PC-9 (cell line): ENCODE results near the gene KDELR1. TPM values are rescaled to one million over a fixed set of nuclear protein-coding genes. Genes with fewer than 3 reads are reported as not detected.

Experiments
- BruUV-seq: library from RNA; stranded (reverse); fragments of 400-500 nt; replicated peaks from 2 replicates; lab custom pipeline; 2021; lab: Mats Ljungman, UMichigan
- CTCF ChIA-PET: fragments of 300-600 bp; sonication (Branson Sonifier 250); formaldehyde crosslinking; loops from one replicate; lab custom pipeline; 2022; ENCODE audit warnings: antibody characterized with exemption; lab: Charles Lee
- POLR2A ChIA-PET: fragments of 300-600 bp; sonication (Branson Sonifier 250); formaldehyde crosslinking; loops from one replicate; lab custom pipeline; 2022; ENCODE audit warnings: antibody characterized with exemption; ENCODE audit not compliant: unreplicated experiment; lab: Charles Lee
- DNase-seq, 2 experiments: peaks; one replicate each; pipeline versions ENCODE4 v3.0.0 to v3.0.0-alpha.2; 2015 to 2022; ENCODE audit warnings: mixed read lengths in 1 of 2
- H2AFZ ChIP-seq: fragments of 200-600 bp; sonication (generic); 2 replicates; pipeline ENCODE4 v1.8.1; 2017; ENCODE audit warnings: antibody characterized with exemption
- H3F3A ChIP-seq: fragments of 200-600 bp; sonication (generic); 2 replicates; pipeline ENCODE4 v1.8.1; 2017; ENCODE audit warnings: antibody characterized with exemption, mild to moderate bottlenecking, low read depth; ENCODE audit not compliant: insufficient read depth
- H3K27ac ChIP-seq: fragments of 200-600 bp; sonication (generic); 2 replicates; pipeline ENCODE4 v1.6.1; 2016; ENCODE audit warnings: mixed run types
- H3K27me3 ChIP-seq: fragments of 200-600 bp; sonication (generic); 2 replicates; pipeline ENCODE4 v1.6.1; 2016; ENCODE audit warnings: low read depth, mixed run types; ENCODE audit not compliant: insufficient read depth
- H3K36me3 ChIP-seq: fragments of 200-600 bp; sonication (generic); 2 replicates; pipeline ENCODE4 v1.6.1; 2016; ENCODE audit warnings: low read depth, mixed run types
- H3K4me1 ChIP-seq: fragments of 200-600 bp; sonication (generic); replicated peaks from 2 replicates; pipeline ENCODE4 v1.6.1; 2016; ENCODE audit warnings: mixed run types; ENCODE audit not compliant: insufficient read depth
- H3K4me2 ChIP-seq: fragments of 200-600 bp; sonication (generic); 2 replicates; pipeline ENCODE4 v1.6.1; 2017; ENCODE audit warnings: mixed run types
- H3K4me3 ChIP-seq: fragments of 200-600 bp; sonication (generic); 2 replicates; pipeline ENCODE4 v1.6.1; 2016; ENCODE audit warnings: mixed run types
- H3K79me2 ChIP-seq: fragments of 200-600 bp; sonication (generic); 2 replicates; pipeline ENCODE4 v1.6.1; 2017; ENCODE audit warnings: low read depth, mixed run types
- H3K9me2 ChIP-seq: fragments of 200-600 bp; sonication (generic); 2 replicates; pipeline ENCODE4 v1.8.1; 2017; ENCODE audit warnings: mild to moderate bottlenecking; ENCODE audit not compliant: insufficient read depth
- H3K9me3 ChIP-seq: fragments of 200-600 bp; sonication (generic); 2 replicates; pipeline ENCODE4 v1.8.1; 2016; ENCODE audit warnings: low read depth; ENCODE audit not compliant: insufficient read depth
- H4K20me1 ChIP-seq: fragments of 200-600 bp; sonication (generic); 2 replicates; pipeline ENCODE4 v1.8.1; 2017; ENCODE audit not compliant: insufficient read depth
- EZH2 ChIP-seq: fragments of 200-600 bp; sonication (generic); IDR thresholded peaks from 2 replicates; pipeline ENCODE4 v1.8.0; 2017; ENCODE audit warnings: antibody characterized with exemption, low read depth
- intact Hi-C: fragments of 100-400 bp; cut with micrococcal nuclease; formaldehyde crosslinking; loops from one replicate; pipeline ENCODE4 v1.10.0; 2022; ENCODE audit not compliant: unreplicated experiment
- total RNA-seq: library from RNA; stranded (reverse); gene quantifications from 2 replicates; pipeline ENCODE4 v1.2.3, GENCODE V29; 2021
- TF ChIP-seq, protein P1 (sequence below): fragments of 200-600 bp; sonication (generic); conservative IDR thresholded peaks from 2 replicates; pipeline ENCODE4 v1.6.1; 2017; ENCODE audit warnings: mixed run types, antibody characterized with exemption, mild to moderate bottlenecking, moderate library complexity

KDELR1 gene
- total RNA-seq, 1 experiment from 2014 or later = 261 TPM

DNA sequence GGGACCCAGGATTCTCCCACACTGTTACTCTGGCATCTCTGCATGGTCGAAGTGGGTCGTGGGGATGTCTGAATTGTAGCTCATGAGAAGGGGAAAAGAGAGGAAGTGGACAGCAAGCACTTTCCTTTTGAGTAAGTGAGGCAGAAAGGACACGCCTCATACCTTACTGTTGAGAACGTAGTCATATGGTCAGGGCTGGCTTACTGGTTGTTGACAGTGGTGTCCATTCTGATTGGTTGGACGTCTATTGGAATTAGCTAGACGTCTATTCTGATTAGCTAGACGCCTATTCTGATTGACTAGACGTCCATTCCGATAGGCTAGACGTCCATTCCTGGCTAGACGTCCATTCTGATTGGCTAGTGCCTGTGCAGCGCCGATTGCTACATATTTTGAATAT, 14.5 kb upstream of the KDELR1 start:
- H3K9me2 ChIP-seq = no peaks in the 10 kb centered on the region
- intact Hi-C loops = no loop called here
- peaks cover 10% of the 10 kb centered on the region; the same call in 1 of the 2 replicates for H3F3A ChIP-seq
- no peaks in the 10 kb centered on the region for H3K27me3 ChIP-seq
- DNase-seq = peak in 1 of 2 experiments; percentile 51
- peaks cover 9% of the 10 kb centered on the region for H3K4me1 ChIP-seq
- no peak overlapping the region; the same call in 1 of the 2 replicates for H3K4me2 ChIP-seq
- TF ChIP-seq EZH2 = no peak
- TF ChIP-seq, protein P1, sequence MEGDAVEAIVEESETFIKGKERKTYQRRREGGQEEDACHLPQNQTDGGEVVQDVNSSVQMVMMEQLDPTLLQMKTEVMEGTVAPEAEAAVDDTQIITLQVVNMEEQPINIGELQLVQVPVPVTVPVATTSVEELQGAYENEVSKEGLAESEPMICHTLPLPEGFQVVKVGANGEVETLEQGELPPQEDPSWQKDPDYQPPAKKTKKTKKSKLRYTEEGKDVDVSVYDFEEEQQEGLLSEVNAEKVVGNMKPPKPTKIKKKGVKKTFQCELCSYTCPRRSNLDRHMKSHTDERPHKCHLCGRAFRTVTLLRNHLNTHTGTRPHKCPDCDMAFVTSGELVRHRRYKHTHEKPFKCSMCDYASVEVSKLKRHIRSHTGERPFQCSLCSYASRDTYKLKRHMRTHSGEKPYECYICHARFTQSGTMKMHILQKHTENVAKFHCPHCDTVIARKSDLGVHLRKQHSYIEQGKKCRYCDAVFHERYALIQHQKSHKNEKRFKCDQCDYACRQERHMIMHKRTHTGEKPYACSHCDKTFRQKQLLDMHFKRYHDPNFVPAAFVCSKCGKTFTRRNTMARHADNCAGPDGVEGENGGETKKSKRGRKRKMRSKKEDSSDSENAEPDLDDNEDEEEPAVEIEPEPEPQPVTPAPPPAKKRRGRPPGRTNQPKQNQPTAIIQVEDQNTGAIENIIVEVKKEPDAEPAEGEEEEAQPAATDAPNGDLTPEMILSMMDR = no peak
- H3K27ac ChIP-seq = no peak overlapping the region
- POLR2A ChIA-PET = no interaction called here
- no peaks in the 10 kb centered on the region for H3K36me3 ChIP-seq
- H2AFZ ChIP-seq = no peak overlapping the region
- H3K9me3 ChIP-seq = no peaks in the 10 kb centered on the region
- H3K4me3 ChIP-seq = no peak overlapping the region
- H3K79me2 ChIP-seq = peaks cover 80% of the 10 kb centered on the region
- BruUV-seq = no TSS peak
- CTCF ChIA-PET = no interaction called here
- peaks cover 54% of the 10 kb centered on the region for H4K20me1 ChIP-seq

DNA sequence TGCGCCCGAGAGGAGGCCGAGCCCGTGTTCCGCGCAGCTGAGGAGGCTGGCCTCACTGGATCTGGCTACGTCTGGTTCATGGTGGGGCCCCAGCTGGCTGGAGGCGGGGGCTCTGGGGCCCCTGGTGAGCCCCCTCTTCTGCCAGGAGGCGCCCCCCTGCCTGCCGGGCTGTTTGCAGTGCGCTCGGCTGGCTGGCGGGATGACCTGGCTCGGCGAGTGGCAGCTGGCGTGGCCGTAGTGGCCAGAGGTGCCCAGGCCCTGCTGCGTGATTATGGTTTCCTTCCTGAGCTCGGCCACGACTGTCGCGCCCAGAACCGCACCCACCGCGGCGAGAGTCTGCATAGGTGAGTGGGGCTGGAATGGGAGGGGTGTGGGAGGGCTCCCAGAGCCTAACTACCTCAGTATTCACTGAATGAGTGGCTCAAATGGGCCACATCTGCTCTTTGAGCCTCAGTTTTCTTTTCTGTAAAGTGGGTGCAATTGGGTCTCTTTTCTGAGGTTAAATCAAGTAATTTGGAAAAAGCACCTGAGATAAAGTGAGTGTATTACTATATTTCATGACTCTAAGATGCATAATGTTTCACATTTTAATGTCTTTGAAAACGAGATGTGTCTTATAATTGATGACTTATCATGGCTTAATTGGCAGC, 13.8 kb upstream of the KDELR1 start:
- intact Hi-C loops = no loop called here
- Histone ChIP-seq H3K36me3 (no peaks in the 10 kb centered on the region), H3K9me2 (no peaks in the 10 kb centered on the region), H3F3A (peaks cover 17% of the 10 kb centered on the region; the same call in 1 of the 2 replicates), H3K27ac (no peak overlapping the region), H3K79me2 (peaks cover 87% of the 10 kb centered on the region), H4K20me1 (peaks cover 61% of the 10 kb centered on the region), H3K4me2 (no peak overlapping the region; the same call in 1 of the 2 replicates), H3K9me3 (no peaks in the 10 kb centered on the region), H3K27me3 (no peaks in the 10 kb centered on the region), H2AFZ (no peak overlapping the region), H3K4me1 (peaks cover 15% of the 10 kb centered on the region), H3K4me3 (no peak overlapping the region)
- DNase-seq = no peak
- ChIA-PET CTCF (no interaction called here), POLR2A (no interaction called here)
- BruUV-seq = no TSS peak
- no peak for TF ChIP-seq EZH2
- TF ChIP-seq, protein P1 = no peak

DNA sequence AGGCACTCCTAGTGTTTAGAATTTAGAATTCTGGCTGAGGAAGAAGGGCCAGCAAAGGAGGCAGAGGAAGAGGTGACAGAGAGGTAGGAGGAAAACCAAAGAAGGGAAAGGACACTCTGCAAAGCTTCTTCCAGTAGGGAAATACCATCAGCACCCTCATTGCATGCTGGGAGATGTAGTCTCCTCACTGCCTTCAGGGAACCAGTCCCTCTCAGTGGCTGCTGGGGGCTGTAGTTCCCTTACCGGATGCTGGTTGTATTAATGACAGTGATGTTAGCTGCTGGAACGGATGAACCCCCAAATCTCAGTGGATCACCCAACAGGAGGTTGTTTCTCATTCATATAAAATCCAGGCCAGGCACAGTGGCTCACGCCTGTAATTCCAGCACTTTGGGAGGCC, 12.3 kb upstream of the KDELR1 start:
- intact Hi-C loops = no loop called here
- Histone ChIP-seq H3K79me2 (peaks cover 81% of the 10 kb centered on the region), H3K9me2 (no peaks in the 10 kb centered on the region), H3K4me1 (peaks cover 19% of the 10 kb centered on the region), H3K36me3 (no peaks in the 10 kb centered on the region), H3K9me3 (no peaks in the 10 kb centered on the region), H3F3A (peaks cover 28% of the 10 kb centered on the region), H3K27ac (no peak overlapping the region), H4K20me1 (peaks cover 50% of the 10 kb centered on the region), H3K27me3 (no peaks in the 10 kb centered on the region), H3K4me2 (no peak overlapping the region), H2AFZ (no peak overlapping the region), H3K4me3 (no peak overlapping the region)
- ChIA-PET CTCF (interaction anchor here (0.6 kb wide), 1 partner anchor 107 kb away, joined by 3 read pairs; no protein-coding TSS in a partner anchor), POLR2A (interaction anchor here (0.6 to 0.7 kb wide), 3 partner anchors 13 to 98 kb away, joined by 3 to 22 read pairs (median 3); partner anchors contain the start of gene TMEM143)
- TF ChIP-seq EZH2 = no peak
- TF ChIP-seq, protein P1 = no peak
- BruUV-seq = no TSS peak
- DNase-seq = peak; percentile 35
